Measurements from ENCODE around the gene GPATCH2L.

Gene GPATCH2L

DNA sequence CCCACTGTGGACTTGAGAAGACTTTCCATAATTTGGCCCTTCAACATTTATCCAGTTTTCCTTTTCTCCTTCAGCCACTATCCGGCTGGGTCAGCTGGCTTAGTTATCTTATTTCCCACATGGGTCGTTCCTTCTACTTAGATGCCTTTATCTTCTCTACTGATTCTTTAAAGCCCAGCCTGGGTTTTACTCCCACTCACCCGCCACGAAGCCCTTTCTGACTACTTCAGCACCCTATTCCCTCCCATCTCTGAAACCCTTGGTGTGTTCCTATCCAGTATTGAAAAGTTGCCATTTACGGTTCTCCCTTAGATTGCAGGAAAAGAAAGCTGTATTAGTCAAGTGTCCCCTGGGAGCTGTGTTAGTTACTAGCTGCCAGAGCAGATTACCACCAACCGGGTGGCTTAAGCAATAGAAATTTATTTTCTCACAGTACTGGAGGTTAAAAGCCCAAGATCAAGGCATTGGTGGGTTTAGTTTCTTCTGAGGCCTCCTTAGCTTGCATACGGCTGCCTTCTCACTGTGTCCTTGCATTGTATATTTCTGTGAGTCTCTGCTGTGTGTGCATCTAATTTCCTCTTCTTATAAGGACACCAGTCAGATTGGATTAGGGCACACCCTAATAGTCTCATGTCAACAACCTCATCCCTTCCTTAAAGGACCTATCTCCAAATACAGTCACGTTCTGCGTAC is 105.5 kb downstream of the GPATCH2L start:
- Mint-ChIP-seq H3K4me3 (no peak overlapping the region), H3K36me3 (ENCODE audit: insufficient read depth) (no peaks in the 10 kb centered on the region), H3K27ac (ENCODE audit: low read depth) (no peak overlapping the region), H3K9me3 (no peaks in the 10 kb centered on the region), H3K4me1 (no peaks in the 10 kb centered on the region), H3K27me3 (peaks cover 14% of the 10 kb centered on the region)
- ATAC-seq (replicated peaks; ENCODE audit: extremely low read depth, poor library complexity, severe bottlenecking): no peak
- DNase-seq (ENCODE audit: low spot score in 2 of 2): no peak

DNA sequence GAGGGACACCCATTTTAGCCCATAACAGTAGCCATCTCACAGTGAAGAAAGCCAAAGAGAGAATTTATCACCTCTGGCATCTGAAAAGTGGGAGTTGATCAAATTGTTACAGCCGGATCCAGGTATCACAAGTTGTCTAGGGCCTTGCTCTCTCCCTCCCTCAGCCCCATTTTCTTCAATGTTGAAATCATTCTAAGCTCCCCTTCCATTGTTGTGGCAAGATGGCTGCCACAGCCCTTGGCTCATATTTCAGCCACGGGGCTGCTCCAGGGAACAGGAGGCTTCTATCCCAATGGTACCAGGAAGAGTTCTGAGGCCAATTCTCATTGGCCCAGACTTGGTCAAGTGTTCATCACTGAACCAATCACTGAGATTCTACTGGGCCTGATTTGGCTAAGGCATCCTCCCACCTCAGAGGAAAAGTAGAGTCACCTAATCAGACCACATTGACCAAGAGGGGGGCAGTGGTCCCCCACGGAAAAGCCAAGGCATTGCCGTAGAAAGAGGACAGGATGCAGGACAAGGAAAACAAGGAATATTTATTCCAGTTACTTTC is 106.2 kb downstream of the GPATCH2L start:
- Mint-ChIP-seq H3K36me3 (ENCODE audit: insufficient read depth) (no peaks in the 10 kb centered on the region), H3K4me1 (no peaks in the 10 kb centered on the region), H3K9me3 (no peaks in the 10 kb centered on the region), H3K27ac (ENCODE audit: low read depth) (no peak overlapping the region), H3K27me3 (peaks cover 14% of the 10 kb centered on the region), H3K4me3 (no peak overlapping the region)
- DNase-seq (ENCODE audit: low spot score in 2 of 2) (no peak), ATAC-seq (replicated peaks; ENCODE audit: extremely low read depth, poor library complexity, severe bottlenecking) (no peak)

DNA sequence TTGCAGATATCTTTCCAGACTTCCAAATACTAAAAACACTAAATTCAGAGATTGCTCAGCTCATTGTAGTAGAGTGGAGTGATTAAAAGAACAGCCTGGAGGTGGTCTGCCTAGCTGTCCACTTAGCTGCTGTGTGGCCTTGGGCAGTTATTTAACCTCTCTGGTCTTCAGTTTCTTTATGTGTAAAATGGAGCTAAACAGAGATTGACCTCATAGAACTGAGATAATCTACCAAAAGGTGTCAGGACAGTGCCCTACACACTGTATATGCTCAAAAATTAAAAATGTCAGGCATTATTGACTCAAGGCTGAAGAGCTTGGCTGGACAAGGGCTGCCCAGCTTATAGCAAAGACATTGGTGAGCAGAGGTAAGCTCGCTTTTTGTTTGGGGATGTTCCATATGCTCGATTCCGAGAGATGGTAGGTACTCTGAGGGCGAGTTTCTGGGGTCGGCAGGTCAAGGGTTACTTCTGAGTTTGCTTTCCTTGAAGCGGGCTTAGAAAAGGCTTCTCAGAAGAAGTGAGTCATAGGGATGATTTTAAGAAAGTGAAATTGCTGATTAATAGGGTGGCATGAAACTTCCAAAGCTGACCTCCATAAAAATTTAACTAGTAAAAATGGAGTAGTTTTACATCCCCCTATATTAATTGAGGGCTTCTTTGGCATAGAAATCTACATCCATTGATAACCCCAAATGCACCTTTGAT is 107.5 kb downstream of the GPATCH2L start:
- Mint-ChIP-seq H3K36me3 (ENCODE audit: insufficient read depth) (no peaks in the 10 kb centered on the region), H3K9me3 (no peaks in the 10 kb centered on the region), H3K27me3 (peaks cover 17% of the 10 kb centered on the region), H3K27ac (ENCODE audit: low read depth) (no peak overlapping the region), H3K4me3 (no peak overlapping the region), H3K4me1 (no peaks in the 10 kb centered on the region)
- no peak for DNase-seq (ENCODE audit: low spot score in 2 of 2)
- no peak for ATAC-seq (replicated peaks; ENCODE audit: extremely low read depth, poor library complexity, severe bottlenecking)

DNA sequence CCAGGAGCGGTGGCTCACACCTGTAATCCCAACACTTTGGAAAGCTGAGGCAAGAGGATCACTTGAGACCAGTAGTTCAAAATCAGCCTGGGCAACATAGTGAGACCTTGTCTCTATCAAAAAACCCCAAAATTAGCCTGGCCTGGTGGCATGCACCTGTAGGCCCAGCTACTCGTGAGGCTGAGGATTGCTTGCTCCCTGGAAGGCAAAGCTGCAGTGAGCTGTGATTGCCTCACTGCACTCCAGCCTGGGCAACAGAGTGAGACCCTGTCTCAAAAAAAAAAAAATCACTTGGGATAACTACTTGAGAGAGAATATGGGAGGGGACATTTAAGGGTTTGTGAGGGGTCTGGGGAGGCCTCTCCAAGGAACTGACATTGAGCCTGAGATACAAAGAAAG is 109.0 kb downstream of the GPATCH2L start:
- DNase-seq (ENCODE audit: low spot score in 2 of 2): no peak
- Mint-ChIP-seq H3K4me3 (no peak overlapping the region), H3K27me3 (peaks cover 32% of the 10 kb centered on the region), H3K4me1 (no peaks in the 10 kb centered on the region), H3K27ac (ENCODE audit: low read depth) (no peak overlapping the region), H3K36me3 (ENCODE audit: insufficient read depth) (no peaks in the 10 kb centered on the region), H3K9me3 (no peaks in the 10 kb centered on the region)
- no peak for ATAC-seq (replicated peaks; ENCODE audit: extremely low read depth, poor library complexity, severe bottlenecking)

DNA sequence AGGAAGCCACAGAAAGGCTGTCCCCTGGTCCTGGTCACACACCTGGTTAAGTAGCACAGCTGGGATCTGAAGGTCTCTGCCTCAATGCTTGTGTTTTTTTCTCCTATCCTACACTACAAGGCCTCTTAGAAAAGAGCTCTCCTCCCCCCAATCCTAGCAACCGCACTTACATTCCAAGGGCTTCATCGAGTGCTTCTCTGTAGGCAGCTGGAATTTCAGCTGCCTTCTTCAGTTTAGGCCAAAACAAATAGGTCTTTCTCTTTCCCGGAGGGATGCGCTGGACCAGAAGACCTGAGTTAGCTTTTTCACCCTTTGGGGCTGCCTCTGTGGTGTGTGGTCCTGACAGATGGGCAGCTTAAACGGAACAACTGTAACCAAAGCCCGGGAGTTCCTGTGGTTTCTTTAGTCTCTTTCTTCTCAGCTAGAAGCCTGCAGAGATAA is 109.7 kb downstream of the GPATCH2L start:
- Mint-ChIP-seq H3K36me3 (ENCODE audit: insufficient read depth) (peaks cover 1% of the 10 kb centered on the region), H3K4me3 (no peak overlapping the region), H3K27ac (ENCODE audit: low read depth) (no peak overlapping the region), H3K4me1 (no peaks in the 10 kb centered on the region), H3K27me3 (peaks cover 37% of the 10 kb centered on the region), H3K9me3 (no peaks in the 10 kb centered on the region)
- DNase-seq (ENCODE audit: low spot score in 2 of 2): no peak
- ATAC-seq (replicated peaks; ENCODE audit: extremely low read depth, poor library complexity, severe bottlenecking): no peak

DNA sequence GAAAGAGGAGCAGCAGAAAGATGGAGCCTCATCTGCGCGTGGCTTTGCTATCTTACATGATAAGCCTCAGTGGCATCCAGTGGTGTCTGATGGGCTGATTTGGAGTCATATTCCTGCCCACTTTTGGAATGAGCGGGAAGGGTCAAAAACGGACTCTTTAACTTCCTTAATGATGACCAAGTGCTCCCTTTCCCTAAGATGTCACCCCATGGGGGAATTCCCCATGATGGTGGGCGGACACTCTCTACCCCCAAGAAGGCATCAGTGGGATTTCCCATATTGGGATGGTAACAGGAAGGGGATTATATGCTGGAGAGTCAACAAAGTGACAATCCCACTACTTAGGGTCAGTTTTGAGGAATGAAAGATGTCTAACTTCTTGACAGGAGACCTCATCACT is 110.9 kb downstream of the GPATCH2L start:
- Mint-ChIP-seq H3K4me1 (no peaks in the 10 kb centered on the region), H3K36me3 (ENCODE audit: insufficient read depth) (peaks cover 2% of the 10 kb centered on the region), H3K27me3 (peaks cover 28% of the 10 kb centered on the region), H3K9me3 (no peaks in the 10 kb centered on the region), H3K4me3 (no peak overlapping the region), H3K27ac (ENCODE audit: low read depth) (no peak overlapping the region)
- no peak for ATAC-seq (replicated peaks; ENCODE audit: extremely low read depth, poor library complexity, severe bottlenecking)
- DNase-seq (ENCODE audit: low spot score in 2 of 2): no peak
